ENCODE results near the gene TEX13B. TPM values are rescaled to one million over a fixed set of nuclear protein-coding genes. Genes with fewer than 3 reads are reported as not detected.

TEX13B gene
- total RNA-seq, 2 donors from 2014 or later, result not detected

DNA sequence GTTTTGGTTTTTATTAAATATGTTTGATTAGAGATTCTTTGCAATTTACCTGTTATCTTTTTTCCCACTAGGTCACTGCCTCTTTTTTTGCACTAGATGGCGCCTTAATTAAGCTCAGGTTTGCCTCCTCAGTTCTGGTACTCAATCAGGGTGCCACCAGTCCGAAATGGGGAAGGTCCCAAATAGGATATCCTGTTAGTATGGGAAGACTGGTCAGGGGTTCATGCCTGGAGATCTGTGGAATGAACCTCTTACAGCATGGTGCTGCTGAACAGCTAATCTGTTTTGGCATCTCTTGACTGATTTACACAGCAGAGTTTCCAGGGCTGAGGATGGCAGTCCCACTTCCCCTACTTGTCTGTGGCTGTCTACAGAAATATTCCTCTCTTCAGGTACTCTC is 38.5 kb upstream of the TEX13B start:
- WGBS, 2 experiments (ENCODE audit: insufficient coverage in 1 of 2, insufficient read length in 1 of 2), result 25% methylated on average over 2 of the region's 2 CpGs; no CpG with 5 or more reads in 1 of the 2 experiments
- H3K27me3 Mint-ChIP-seq (ENCODE audit: insufficient read depth), result peaks cover 11% of the 10 kb centered on the region
- H3K4me3 Mint-ChIP-seq, result no peak overlapping the region
- H3K9ac ChIP-seq (ENCODE audit: extremely low read depth, low read length, poor library complexity, severe bottlenecking), result no peak overlapping the region
- no peaks in the 10 kb centered on the region for H3K27me3 ChIP-seq (ENCODE audit: control insufficient read depth, insufficient read depth, low read length, poor library complexity, severe bottlenecking)
- H3K9me3 ChIP-seq (ENCODE audit: control insufficient read depth, low read length), result no peaks in the 10 kb centered on the region
- H3K4me1 Mint-ChIP-seq, result peaks cover 10% of the 10 kb centered on the region
- no peak overlapping the region for H3K4me3 ChIP-seq (ENCODE audit: low read length)
- no peak overlapping the region for H3K27ac ChIP-seq (ENCODE audit: low read depth, low read length)
- H3K9me3 Mint-ChIP-seq, result peaks cover 3% of the 10 kb centered on the region
- peak; percentile 52 for DNase-seq
- TF ChIP-seq, protein P1, sequence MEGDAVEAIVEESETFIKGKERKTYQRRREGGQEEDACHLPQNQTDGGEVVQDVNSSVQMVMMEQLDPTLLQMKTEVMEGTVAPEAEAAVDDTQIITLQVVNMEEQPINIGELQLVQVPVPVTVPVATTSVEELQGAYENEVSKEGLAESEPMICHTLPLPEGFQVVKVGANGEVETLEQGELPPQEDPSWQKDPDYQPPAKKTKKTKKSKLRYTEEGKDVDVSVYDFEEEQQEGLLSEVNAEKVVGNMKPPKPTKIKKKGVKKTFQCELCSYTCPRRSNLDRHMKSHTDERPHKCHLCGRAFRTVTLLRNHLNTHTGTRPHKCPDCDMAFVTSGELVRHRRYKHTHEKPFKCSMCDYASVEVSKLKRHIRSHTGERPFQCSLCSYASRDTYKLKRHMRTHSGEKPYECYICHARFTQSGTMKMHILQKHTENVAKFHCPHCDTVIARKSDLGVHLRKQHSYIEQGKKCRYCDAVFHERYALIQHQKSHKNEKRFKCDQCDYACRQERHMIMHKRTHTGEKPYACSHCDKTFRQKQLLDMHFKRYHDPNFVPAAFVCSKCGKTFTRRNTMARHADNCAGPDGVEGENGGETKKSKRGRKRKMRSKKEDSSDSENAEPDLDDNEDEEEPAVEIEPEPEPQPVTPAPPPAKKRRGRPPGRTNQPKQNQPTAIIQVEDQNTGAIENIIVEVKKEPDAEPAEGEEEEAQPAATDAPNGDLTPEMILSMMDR (conservative IDR thresholded peaks at IDR 0.05), result peak; percentile 83
- H3K27ac Mint-ChIP-seq, result no peak overlapping the region
- no peaks in the 10 kb centered on the region for H3K36me3 ChIP-seq (ENCODE audit: control insufficient read depth, insufficient read depth, low read length)
- H3K4me1 ChIP-seq (ENCODE audit: control insufficient read depth, insufficient read depth, low read length), result no peaks in the 10 kb centered on the region
- H3K36me3 Mint-ChIP-seq (ENCODE audit: low read depth), result no peaks in the 10 kb centered on the region

DNA sequence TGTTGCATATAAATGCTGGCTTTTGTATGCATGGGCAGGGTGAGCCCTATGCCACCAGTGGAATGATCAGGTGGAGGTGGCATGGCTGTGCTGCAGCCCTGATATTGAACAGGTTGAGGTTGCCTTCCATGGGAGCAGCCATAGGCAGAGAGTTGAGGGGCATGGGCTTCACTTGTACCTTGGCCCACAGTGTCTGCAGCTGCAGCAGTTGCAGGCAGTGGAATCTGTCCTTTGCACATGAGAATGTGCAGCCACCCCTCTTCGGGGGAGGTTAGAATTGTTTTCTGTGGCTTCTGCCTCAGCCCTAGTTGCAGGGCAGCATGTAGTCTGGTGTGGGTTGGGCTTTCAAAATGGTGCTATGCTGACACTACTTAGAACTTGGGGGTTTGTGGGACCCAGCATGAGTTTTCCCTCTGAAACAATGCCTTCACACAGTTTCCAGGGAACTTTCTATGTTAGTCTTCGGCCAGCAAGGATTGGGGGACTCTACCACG is 37.3 kb upstream of the TEX13B start:
- Mint-ChIP-seq H3K27me3 (ENCODE audit: insufficient read depth) (peaks cover 11% of the 10 kb centered on the region), H3K27ac (no peak overlapping the region), H3K4me1 (peaks cover 10% of the 10 kb centered on the region), H3K4me3 (no peak overlapping the region), H3K9me3 (peaks cover 9% of the 10 kb centered on the region), H3K36me3 (ENCODE audit: low read depth) (no peaks in the 10 kb centered on the region)
- DNase-seq, result no peak
- Histone ChIP-seq H3K4me3 (ENCODE audit: low read length) (no peak overlapping the region), H3K9me3 (ENCODE audit: control insufficient read depth, low read length) (no peaks in the 10 kb centered on the region), H3K36me3 (ENCODE audit: control insufficient read depth, insufficient read depth, low read length) (no peaks in the 10 kb centered on the region), H3K27me3 (ENCODE audit: control insufficient read depth, insufficient read depth, low read length, poor library complexity, severe bottlenecking) (no peaks in the 10 kb centered on the region), H3K9ac (ENCODE audit: extremely low read depth, low read length, poor library complexity, severe bottlenecking) (no peak overlapping the region), H3K27ac (ENCODE audit: low read depth, low read length) (no peak overlapping the region), H3K4me1 (ENCODE audit: control insufficient read depth, insufficient read depth, low read length) (no peaks in the 10 kb centered on the region)
- TF ChIP-seq, protein P1 (conservative IDR thresholded peaks at IDR 0.05), result no peak
- 78% methylated on average over 3 of the region's 3 CpGs; no CpG with 5 or more reads in 1 of the 2 experiments for WGBS, 2 experiments (ENCODE audit: insufficient coverage in 1 of 2, insufficient read length in 1 of 2)

DNA sequence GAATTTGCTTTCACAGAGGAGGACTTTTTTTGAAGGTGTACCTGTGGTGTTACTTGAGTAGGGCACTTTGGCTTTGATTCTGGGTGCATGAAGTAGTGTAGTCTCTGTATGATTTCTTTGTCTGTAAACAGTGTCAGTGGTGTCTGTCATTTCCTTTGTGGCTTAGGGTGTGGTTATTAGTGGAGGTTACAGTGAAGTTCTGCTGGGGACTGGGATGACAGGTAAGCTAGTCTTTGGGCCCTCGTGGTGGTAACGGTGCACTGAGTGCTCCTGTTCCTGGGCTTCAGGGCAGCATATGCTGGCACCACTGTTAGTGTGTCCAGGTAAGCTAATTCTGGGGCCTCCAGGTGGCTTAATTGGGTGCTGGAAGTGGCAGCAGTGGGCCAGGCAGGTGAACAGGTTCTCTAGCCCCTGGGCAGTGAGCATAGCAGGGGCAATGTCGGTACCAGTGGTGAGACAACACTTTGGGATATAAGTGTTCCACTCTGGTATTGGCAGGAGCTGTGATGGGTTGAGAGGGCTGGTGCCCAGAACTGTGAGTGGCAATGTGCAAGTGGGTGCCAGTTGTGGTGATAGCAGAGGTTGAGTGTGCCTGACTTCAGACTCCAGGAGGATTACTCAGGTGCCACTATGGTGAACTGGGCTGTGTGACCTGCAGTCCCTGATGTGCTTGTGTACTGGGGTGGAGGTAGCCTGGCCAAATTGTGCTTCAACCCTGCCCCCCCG is 36.6 kb upstream of the TEX13B start:
- Histone ChIP-seq H3K27me3 (ENCODE audit: control insufficient read depth, insufficient read depth, low read length, poor library complexity, severe bottlenecking) (no peaks in the 10 kb centered on the region), H3K4me3 (ENCODE audit: low read length) (no peak overlapping the region), H3K9ac (ENCODE audit: extremely low read depth, low read length, poor library complexity, severe bottlenecking) (no peak overlapping the region), H3K36me3 (ENCODE audit: control insufficient read depth, insufficient read depth, low read length) (no peaks in the 10 kb centered on the region), H3K9me3 (ENCODE audit: control insufficient read depth, low read length) (no peaks in the 10 kb centered on the region), H3K27ac (ENCODE audit: low read depth, low read length) (no peak overlapping the region), H3K4me1 (ENCODE audit: control insufficient read depth, insufficient read depth, low read length) (no peaks in the 10 kb centered on the region)
- Mint-ChIP-seq H3K27me3 (ENCODE audit: insufficient read depth) (peaks cover 16% of the 10 kb centered on the region), H3K36me3 (ENCODE audit: low read depth) (peaks cover 2% of the 10 kb centered on the region), H3K9me3 (peaks cover 15% of the 10 kb centered on the region), H3K4me1 (peaks cover 10% of the 10 kb centered on the region), H3K4me3 (no peak overlapping the region), H3K27ac (no peak overlapping the region)
- TF ChIP-seq, protein P1 (conservative IDR thresholded peaks at IDR 0.05), result no peak
- DNase-seq, result no peak
- 87% methylated on average over 4 of the region's 4 CpGs; no CpG with 5 or more reads in 1 of the 2 experiments for whole genome bisulfite sequencing, 2 experiments (ENCODE audit: insufficient coverage in 1 of 2, insufficient read length in 1 of 2)

Data from endodermal cell (in vitro differentiated cells).